Naive thymus-derived CD4-positive, alpha-beta T cell (primary cell): ENCODE results near the gene GRM7. TPM values are rescaled to one million over a fixed set of nuclear protein-coding genes. Genes with fewer than 3 reads are reported as not detected.

Experiments
- ATAC-seq: fragments of 150-1000 bp; cut with Tn5 transposase; 2 replicates; pipeline ENCODE4 v1.10.0; 2021; ENCODE audit warnings: mild to moderate bottlenecking, moderate library complexity
- CTCF ChIA-PET: fragments of 350-600 bp; sonication (Branson Sonifier 250); formaldehyde crosslinking; loops from one replicate; lab custom pipeline; 2021; ENCODE audit warnings: antibody characterized with exemption; lab: Charles Lee
- POLR2A ChIA-PET: fragments of 350-600 bp; sonication (Branson Sonifier 250); formaldehyde crosslinking; loops from one replicate; lab custom pipeline; 2021; ENCODE audit warnings: antibody characterized with exemption, inconsistent platforms; lab: Charles Lee
- DNase-seq, 9 donors: peaks; one replicate each; pipeline versions ENCODE4 v3.0.0 to v3.0.0-alpha.2; 2020 to 2022; ENCODE audit warnings: mixed read lengths in 1 of 9
- H3K27ac ChIP-seq: one replicate; pipeline ENCODE4 v1.7.0; 2013; ENCODE audit warnings: mild to moderate bottlenecking, low read depth, low read length, moderate library complexity
- H3K27me3 ChIP-seq, 2 donors: one replicate each; pipeline ENCODE4 v1.7.0; 2013; ENCODE audit warnings: low read length in 2 of 2, mild to moderate bottlenecking in 2 of 2, moderate library complexity in 2 of 2; ENCODE audit not compliant: control insufficient read depth in 2 of 2, insufficient read depth in 2 of 2
- H3K36me3 ChIP-seq, 3 experiments: 1 replicate in 2 of 3; 2 replicates in 1 of 3; pipeline ENCODE4 v1.7.0; 2013; ENCODE audit warnings: low read length in 3 of 3, mild to moderate bottlenecking in 3 of 3, moderate library complexity in 1 of 3; ENCODE audit not compliant: insufficient read depth in 3 of 3, control insufficient read depth in 2 of 3
- H3K4me1 ChIP-seq, 2 donors: one replicate each; pipeline ENCODE4 v1.7.0; 2013; ENCODE audit warnings: low read length in 2 of 2, mild to moderate bottlenecking in 2 of 2, moderate library complexity in 1 of 2; ENCODE audit not compliant: control insufficient read depth in 2 of 2, insufficient read depth in 2 of 2
- H3K4me3 ChIP-seq: 2 replicates; pipeline ENCODE4 v1.7.0; 2013; ENCODE audit warnings: mild to moderate bottlenecking, low read length
- H3K9me3 ChIP-seq, 3 experiments: 1 replicate in 2 of 3; 2 replicates in 1 of 3; pipeline ENCODE4 v1.7.0; 2013; ENCODE audit warnings: low read length in 3 of 3; ENCODE audit not compliant: control insufficient read depth in 2 of 3
- H3K27ac Mint-ChIP-seq, 9 donors: one replicate each; pipeline ENCODE4 v1.8.0; 2020 to 2022; ENCODE audit warnings: mixed read lengths in 9 of 9, mild to moderate bottlenecking in 8 of 9, moderate library complexity in 5 of 9, inconsistent platforms in 2 of 9
- H3K27me3 Mint-ChIP-seq, 5 donors: one replicate each; pipeline ENCODE4 v1.8.0; 2021 to 2022; ENCODE audit warnings: mixed read lengths in 5 of 5, mild to moderate bottlenecking in 1 of 5
- H3K36me3 Mint-ChIP-seq, 5 donors: one replicate each; pipeline ENCODE4 v1.8.0; 2020 to 2022; ENCODE audit warnings: mixed read lengths in 5 of 5, mild to moderate bottlenecking in 3 of 5, inconsistent platforms in 1 of 5
- H3K4me1 Mint-ChIP-seq, 7 donors: one replicate each; pipeline ENCODE4 v1.8.0; 2020 to 2022; ENCODE audit warnings: mixed read lengths in 7 of 7, mild to moderate bottlenecking in 3 of 7, inconsistent platforms in 1 of 7
- H3K4me3 Mint-ChIP-seq, 10 donors: one replicate each; pipeline ENCODE4 v1.8.0; 2020 to 2022; ENCODE audit warnings: mild to moderate bottlenecking in 10 of 10, mixed read lengths in 10 of 10, moderate library complexity in 6 of 10, inconsistent platforms in 2 of 10
- H3K9me3 Mint-ChIP-seq, 11 donors: one replicate each; pipeline ENCODE4 v1.8.0; 2020 to 2022; ENCODE audit warnings: mixed read lengths in 11 of 11, mild to moderate bottlenecking in 4 of 11, inconsistent platforms in 1 of 11, moderate library complexity in 1 of 11
- intact Hi-C, 2 donors: fragments of 100-400 bp; cut with micrococcal nuclease; formaldehyde crosslinking; loops; one replicate each; pipeline ENCODE4 v1.15.1; 2023
- polyA plus RNA-seq, 2 donors: library from polyadenylated mRNA; unstranded; fragments of 300-500 nt; fragmentation: Illumina TruSeq; gene quantifications; one replicate each; pipeline ENCODE4 v1.2.3, GENCODE V29; 2021
- total RNA-seq, 6 experiments: library from RNA in 5 of 6; stranded (reverse) in 5 of 6; gene quantifications; 1 replicate in 5 of 6; 2 replicates in 1 of 6; pipeline ENCODE4 v1.2.3 and lab custom pipeline; 2021 to 2026

Gene GRM7
- total and polyA plus RNA-seq, 7 experiments from 2014 or later = not detected

- no peaks in the 10 kb centered on the region for H3K4me1 ChIP-seq
- no peaks in the 10 kb centered on the region for H3K36me3 ChIP-seq
- no peaks in the 10 kb centered on the region for H3K9me3 ChIP-seq
- Mint-ChIP-seq H3K36me3 (no peaks in the 10 kb centered on the region), H3K4me1 (no peaks in the 10 kb centered on the region), H3K9me3 (peaks cover 0 to 10% (median 6%) of the 10 kb centered on the region in 11 donors), H3K27me3 (no peaks in the 10 kb centered on the region), H3K27ac (no peak overlapping the region), H3K4me3 (no peak overlapping the region)
- ChIA-PET POLR2A (no interaction called here), CTCF (no interaction called here)
- ATAC-seq (no peak), DNase-seq (no peak)
- no peaks in the 10 kb centered on the region for H3K27me3 ChIP-seq
- no peak overlapping the region for H3K4me3 ChIP-seq
- no peak overlapping the region for H3K27ac ChIP-seq
- intact Hi-C loops = no loop called here
These were observed 234.2 kb downstream of the GRM7 start for GRCh38 chr3:7095116-7095515.

GRCh38 chr3:7100136-7100535 is 239.2 kb downstream of the GRM7 start:
- no peak for DNase-seq
- POLR2A ChIA-PET = no interaction called here
- Mint-ChIP-seq H3K4me3 (no peak overlapping the region), H3K9me3 (peaks cover 0 to 16% (median 4%) of the 10 kb centered on the region in 11 donors), H3K27me3 (no peaks in the 10 kb centered on the region), H3K36me3 (no peaks in the 10 kb centered on the region), H3K27ac (no peak overlapping the region), H3K4me1 (no peaks in the 10 kb centered on the region)
- no peaks in the 10 kb centered on the region for H3K9me3 ChIP-seq
- no peak overlapping the region for H3K4me3 ChIP-seq
- no peaks in the 10 kb centered on the region for H3K27me3 ChIP-seq
- CTCF ChIA-PET = no interaction called here
- intact Hi-C loops = no loop called here
- H3K27ac ChIP-seq = no peak overlapping the region
- no peaks in the 10 kb centered on the region for H3K4me1 ChIP-seq
- H3K36me3 ChIP-seq = no peaks in the 10 kb centered on the region
- ATAC-seq = no peak

GRCh38 chr3:7106635-7107034 is 245.7 kb downstream of the GRM7 start:
- no peaks in the 10 kb centered on the region for H3K27me3 Mint-ChIP-seq
- DNase-seq (no peak), ATAC-seq (no peak)
- peaks cover 0 to 10% (median 2%) of the 10 kb centered on the region in 11 donors for H3K9me3 Mint-ChIP-seq
- intact Hi-C loops = no loop called here
- no peaks in the 10 kb centered on the region for H3K36me3 Mint-ChIP-seq
- no peaks in the 10 kb centered on the region for H3K4me1 Mint-ChIP-seq
- H3K36me3 ChIP-seq = no peaks in the 10 kb centered on the region
- no peaks in the 10 kb centered on the region for H3K9me3 ChIP-seq
- H3K4me3 ChIP-seq = no peak overlapping the region
- POLR2A ChIA-PET = no interaction called here
- no peaks in the 10 kb centered on the region for H3K4me1 ChIP-seq
- no peak overlapping the region for H3K27ac Mint-ChIP-seq
- no peak overlapping the region for H3K4me3 Mint-ChIP-seq
- no peak overlapping the region for H3K27ac ChIP-seq
- CTCF ChIA-PET = no interaction called here
- no peaks in the 10 kb centered on the region for H3K27me3 ChIP-seq

DNA sequence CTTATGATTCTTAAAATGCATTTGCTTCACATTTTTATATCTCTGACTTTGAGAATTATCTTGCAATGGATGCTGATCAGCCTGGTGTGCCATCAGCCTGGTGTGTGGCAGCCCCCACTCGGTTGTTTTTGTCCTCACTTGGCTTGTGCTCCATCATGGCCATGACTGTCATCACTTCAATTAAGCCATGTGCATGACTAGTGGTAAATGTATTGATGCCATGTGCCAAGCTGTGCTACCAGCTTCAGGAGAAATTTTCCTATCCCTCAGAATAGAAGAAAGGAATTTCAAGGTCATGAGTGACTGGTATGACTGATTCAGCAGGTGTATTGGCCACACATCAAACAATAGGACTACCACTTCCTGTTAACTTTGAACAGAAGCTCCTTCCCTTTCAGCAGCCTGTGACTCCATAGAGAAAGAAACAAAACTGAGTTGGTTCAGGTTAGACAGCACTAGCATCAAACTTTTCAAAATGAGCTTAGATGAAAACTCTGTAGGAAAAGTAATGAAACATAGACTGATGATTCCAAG is 251.7 kb downstream of the GRM7 start:
- Histone ChIP-seq H3K27me3 (no peaks in the 10 kb centered on the region), H3K4me1 (no peaks in the 10 kb centered on the region), H3K36me3 (no peaks in the 10 kb centered on the region), H3K9me3 (no peaks in the 10 kb centered on the region), H3K4me3 (no peak overlapping the region), H3K27ac (no peak overlapping the region)
- no peak for ATAC-seq
- H3K27ac Mint-ChIP-seq = no peak overlapping the region
- no peak overlapping the region for H3K4me3 Mint-ChIP-seq
- intact Hi-C loops = no loop called here
- H3K27me3 Mint-ChIP-seq = no peaks in the 10 kb centered on the region
- no peaks in the 10 kb centered on the region for H3K4me1 Mint-ChIP-seq
- ChIA-PET CTCF (no interaction called here), POLR2A (no interaction called here)
- no peak for DNase-seq
- peaks cover 0 to 6% (median 0%) of the 10 kb centered on the region in 11 donors for H3K9me3 Mint-ChIP-seq
- no peaks in the 10 kb centered on the region for H3K36me3 Mint-ChIP-seq

- Mint-ChIP-seq H3K9me3 (peaks cover 0 to 6% (median 2%) of the 10 kb centered on the region in 11 donors), H3K36me3 (no peaks in the 10 kb centered on the region), H3K4me3 (no peak overlapping the region), H3K27ac (no peak overlapping the region), H3K4me1 (no peaks in the 10 kb centered on the region), H3K27me3 (no peaks in the 10 kb centered on the region)
- Histone ChIP-seq H3K4me3 (no peak overlapping the region), H3K27ac (no peak overlapping the region), H3K4me1 (no peaks in the 10 kb centered on the region), H3K27me3 (no peaks in the 10 kb centered on the region), H3K36me3 (no peaks in the 10 kb centered on the region), H3K9me3 (no peaks in the 10 kb centered on the region)
- ATAC-seq (no peak), DNase-seq (no peak)
- ChIA-PET POLR2A (no interaction called here), CTCF (no interaction called here)
- intact Hi-C loops = no loop called here
These were observed 283.9 kb downstream of the GRM7 start for GRCh38 chr3:7144697-7145308.

- ChIA-PET POLR2A (no interaction called here), CTCF (no interaction called here)
- Histone ChIP-seq H3K4me3 (no peak overlapping the region), H3K36me3 (no peaks in the 10 kb centered on the region), H3K9me3 (no peaks in the 10 kb centered on the region), H3K27ac (no peak overlapping the region), H3K27me3 (no peaks in the 10 kb centered on the region), H3K4me1 (no peaks in the 10 kb centered on the region)
- DNase-seq (no peak), ATAC-seq (no peak)
- H3K9me3 Mint-ChIP-seq = peaks cover 0 to 7% (median 2%) of the 10 kb centered on the region in 11 donors
- no peak overlapping the region for H3K4me3 Mint-ChIP-seq
- H3K4me1 Mint-ChIP-seq = no peaks in the 10 kb centered on the region
- H3K36me3 Mint-ChIP-seq = no peaks in the 10 kb centered on the region
- no peaks in the 10 kb centered on the region for H3K27me3 Mint-ChIP-seq
- intact Hi-C loops = no loop called here
- H3K27ac Mint-ChIP-seq = no peak overlapping the region
These were observed 285.6 kb downstream of the GRM7 start for GRCh38 chr3:7146529-7146928.

DNA sequence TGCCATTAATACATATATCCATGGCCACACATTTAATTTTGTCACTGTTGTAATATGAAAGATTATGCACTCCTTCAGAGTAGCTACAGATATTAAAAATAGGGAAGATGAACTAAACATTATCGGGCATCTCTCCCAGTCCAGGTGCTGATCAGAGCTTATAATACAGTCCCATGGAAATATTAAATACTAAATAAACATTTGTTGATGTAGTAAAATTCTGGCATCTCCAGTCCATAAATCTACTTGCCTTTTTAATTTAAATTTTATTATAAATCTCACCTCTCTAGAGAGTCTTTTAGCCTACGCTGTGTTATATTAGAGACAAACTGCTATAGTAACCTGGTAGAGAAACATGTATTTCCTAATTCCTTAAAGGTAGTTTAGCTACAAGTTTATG is 297.6 kb downstream of the GRM7 start:
- no peak for ATAC-seq
- Histone ChIP-seq H3K4me3 (no peak overlapping the region), H3K4me1 (no peaks in the 10 kb centered on the region), H3K9me3 (no peaks in the 10 kb centered on the region), H3K27ac (no peak overlapping the region), H3K27me3 (no peaks in the 10 kb centered on the region), H3K36me3 (no peaks in the 10 kb centered on the region)
- H3K9me3 Mint-ChIP-seq = peaks cover 0 to 15% (median 0%) of the 10 kb centered on the region in 11 donors
- H3K4me3 Mint-ChIP-seq = no peak overlapping the region
- H3K36me3 Mint-ChIP-seq = no peaks in the 10 kb centered on the region
- DNase-seq = no peak
- H3K27me3 Mint-ChIP-seq = peaks cover 0 to 5% (median 0%) of the 10 kb centered on the region in 5 donors
- POLR2A ChIA-PET = no interaction called here
- CTCF ChIA-PET = no interaction called here
- no peak overlapping the region for H3K27ac Mint-ChIP-seq
- intact Hi-C loops = no loop called here
- H3K4me1 Mint-ChIP-seq = no peaks in the 10 kb centered on the region
